DOHH2 (cell line): ENCODE measurements around the gene RPL37A.

Experiments
- H3F3A ChIP-seq: fragments of 200-600 bp; sonication (generic), shearing (Covaris generic); 2 replicates; pipeline ENCODE4 v1.6.0; 2016; ENCODE audit warnings: antibody characterized with exemption, mild to moderate bottlenecking; ENCODE audit not compliant: control insufficient read depth, insufficient read depth
- H3K27ac ChIP-seq: fragments of 200-600 bp; sonication (generic); 2 replicates; pipeline ENCODE4 v1.5.1; 2014; ENCODE audit warnings: low read depth, mild to moderate bottlenecking, low read length, moderate library complexity
- H3K27me3 ChIP-seq: fragments of 200-600 bp; sonication (generic); 2 replicates; pipeline ENCODE4 v1.6.1; 2014; ENCODE audit warnings: mild to moderate bottlenecking, low read length, mixed read lengths; ENCODE audit not compliant: control insufficient read depth
- H3K36me3 ChIP-seq: fragments of 200-600 bp; sonication (generic); 2 replicates; pipeline ENCODE4 v1.6.1; 2014; ENCODE audit warnings: mild to moderate bottlenecking, low read length, moderate library complexity, mixed read lengths; ENCODE audit not compliant: control insufficient read depth
- H3K4me1 ChIP-seq: fragments of 200-600 bp; sonication (generic); 2 replicates; pipeline ENCODE4 v1.6.1; 2014; ENCODE audit warnings: mild to moderate bottlenecking, low read length, mixed read lengths; ENCODE audit not compliant: control insufficient read depth
- H3K4me2 ChIP-seq: fragments of 200-600 bp; sonication (generic); 2 replicates; pipeline ENCODE4 v1.6.0; 2014; ENCODE audit warnings: mild to moderate bottlenecking, low read length, moderate library complexity
- H3K4me3 ChIP-seq: fragments of 200-600 bp; sonication (generic); 2 replicates; pipeline ENCODE4 v1.5.1; 2014; ENCODE audit warnings: mild to moderate bottlenecking, low read length, mixed read lengths
- H3K79me2 ChIP-seq: fragments of 200-600 bp; sonication (generic); 2 replicates; pipeline ENCODE4 v1.6.1; 2014; ENCODE audit warnings: mild to moderate bottlenecking, low read length, mixed read lengths; ENCODE audit not compliant: control insufficient read depth
- H3K9me2 ChIP-seq: fragments of 200-600 bp; sonication (generic); replicated peaks from 2 replicates; pipeline ENCODE4 v1.6.1; 2014; ENCODE audit warnings: mild to moderate bottlenecking, low read length, mixed read lengths; ENCODE audit not compliant: control insufficient read depth
- H3K9me3 ChIP-seq: fragments of 200-600 bp; sonication (generic); 2 replicates; pipeline ENCODE4 v1.6.1; 2014; ENCODE audit warnings: antibody characterized with exemption, low read length, mixed read lengths; ENCODE audit not compliant: control insufficient read depth, insufficient read depth
- H4K20me1 ChIP-seq: fragments of 200-600 bp; sonication (generic); 2 replicates; pipeline ENCODE4 v1.6.0; 2014; ENCODE audit warnings: low read depth, mild to moderate bottlenecking, antibody characterized with exemption, low read length, moderate library complexity; ENCODE audit not compliant: control insufficient read depth, insufficient read depth
- CTCF ChIP-seq: fragments of 200-600 bp; sonication (generic); IDR thresholded peaks from one replicate; pipeline ENCODE4 v1.5.1; 2014; ENCODE audit warnings: antibody characterized with exemption, mild to moderate bottlenecking, low read depth, low read length; ENCODE audit not compliant: poor library complexity, severe bottlenecking
- EZH2phosphoT487 ChIP-seq: fragments of 200-600 bp; sonication (generic); IDR thresholded peaks from 2 replicates; pipeline ENCODE4 v1.6.1; 2017; ENCODE audit warnings: borderline replicate concordance, mild to moderate bottlenecking, antibody characterized with exemption, low read length, moderate library complexity, mixed read lengths

RPL37A gene

DNA sequence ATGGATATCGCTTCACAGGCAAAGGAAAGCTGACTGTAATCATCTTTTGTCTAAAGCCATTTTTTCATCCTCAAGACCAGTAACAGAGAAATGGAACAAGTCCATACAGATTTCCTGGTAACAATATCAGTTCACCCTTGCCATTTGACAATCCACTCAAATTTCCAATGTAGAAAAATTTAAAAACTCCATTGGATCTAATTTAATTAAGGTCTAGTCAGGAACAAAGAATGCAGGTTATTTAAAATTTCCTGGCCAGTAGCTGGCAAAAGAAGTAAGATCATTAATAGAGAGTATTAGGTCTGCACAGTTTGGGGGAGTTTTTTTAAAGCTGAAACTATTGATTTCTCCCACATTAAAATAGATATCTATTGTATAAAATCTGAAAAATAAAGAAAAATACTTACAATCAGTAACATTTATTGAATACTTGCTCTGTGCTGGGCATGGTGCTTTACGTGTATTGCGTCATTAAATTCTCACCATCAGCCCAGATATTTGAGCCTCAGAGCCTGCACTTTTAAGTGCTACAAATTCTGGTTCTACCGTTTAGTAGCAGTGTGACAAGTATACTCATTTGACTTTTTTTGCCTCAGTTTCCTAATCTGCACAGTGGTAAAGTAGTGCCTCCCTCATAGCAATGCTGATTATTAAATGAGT is 44.6 kb upstream of the RPL37A start:
- Histone ChIP-seq H3F3A (no peaks in the 10 kb centered on the region), H3K9me2 (no peaks in the 10 kb centered on the region), H3K27me3 (no peaks in the 10 kb centered on the region), H3K4me1 (no peaks in the 10 kb centered on the region), H3K4me2 (no peak overlapping the region), H4K20me1 (no peaks in the 10 kb centered on the region), H3K4me3 (no peak overlapping the region), H3K27ac (no peak overlapping the region), H3K9me3 (no peaks in the 10 kb centered on the region), H3K36me3 (peaks cover 33% of the 10 kb centered on the region), H3K79me2 (no peaks in the 10 kb centered on the region)
- no peak for TF ChIP-seq EZH2phosphoT487
- no peak for TF ChIP-seq CTCF

- Histone ChIP-seq H3K4me1 (no peaks in the 10 kb centered on the region), H3F3A (no peaks in the 10 kb centered on the region), H4K20me1 (no peaks in the 10 kb centered on the region), H3K4me2 (no peak overlapping the region), H3K9me2 (no peaks in the 10 kb centered on the region), H3K9me3 (no peaks in the 10 kb centered on the region), H3K79me2 (no peaks in the 10 kb centered on the region), H3K4me3 (no peak overlapping the region), H3K36me3 (no peaks in the 10 kb centered on the region; the same call in 1 of the 2 replicates), H3K27ac (no peak overlapping the region), H3K27me3 (no peaks in the 10 kb centered on the region)
- no peak for TF ChIP-seq EZH2phosphoT487
- TF ChIP-seq CTCF, result no peak
Observed at GRCh38 chr2:216463148-216463547, 35.5 kb upstream of the RPL37A start.

GRCh38 chr2:216464104-216464720 is 34.4 kb upstream of the RPL37A start:
- H3K4me1 ChIP-seq, result no peaks in the 10 kb centered on the region
- no peaks in the 10 kb centered on the region for H4K20me1 ChIP-seq
- H3K36me3 ChIP-seq, result no peaks in the 10 kb centered on the region; the same call in 1 of the 2 replicates
- no peak overlapping the region for H3K4me3 ChIP-seq
- H3K4me2 ChIP-seq, result no peak overlapping the region
- no peaks in the 10 kb centered on the region for H3K79me2 ChIP-seq
- H3K27ac ChIP-seq, result no peak overlapping the region
- no peaks in the 10 kb centered on the region for H3K9me2 ChIP-seq
- TF ChIP-seq CTCF (no peak), EZH2phosphoT487 (no peak)
- H3K9me3 ChIP-seq, result no peaks in the 10 kb centered on the region
- H3K27me3 ChIP-seq, result no peaks in the 10 kb centered on the region
- no peaks in the 10 kb centered on the region for H3F3A ChIP-seq
